HUES48 (cell line): Measurements from ENCODE around the gene RTN3.

Experiments
- H3K27ac ChIP-seq: one replicate; pipeline ENCODE4 v1.7.0; 2013; ENCODE audit warnings: low read depth, low read length, inconsistent platforms
- H3K27me3 ChIP-seq: 2 replicates; pipeline ENCODE4 v1.6.1; 2013; ENCODE audit warnings: mild to moderate bottlenecking, low read length; ENCODE audit not compliant: control insufficient read depth, insufficient read depth
- H3K36me3 ChIP-seq: 2 replicates; pipeline ENCODE4 v1.6.1; 2013; ENCODE audit warnings: low read length; ENCODE audit not compliant: control insufficient read depth, insufficient read depth
- H3K4me1 ChIP-seq: 2 replicates; pipeline ENCODE4 v1.6.1; 2013; ENCODE audit warnings: mild to moderate bottlenecking, low read length; ENCODE audit not compliant: control insufficient read depth, insufficient read depth
- H3K4me3 ChIP-seq: 2 replicates; pipeline ENCODE4 v1.5.1; 2013; ENCODE audit warnings: mild to moderate bottlenecking, low read depth, low read length
- H3K9ac ChIP-seq: 2 replicates; pipeline ENCODE4 v1.6.1; 2013; ENCODE audit warnings: mild to moderate bottlenecking, low read depth, low read length, moderate library complexity
- H3K9me3 ChIP-seq: 2 replicates; pipeline ENCODE4 v1.6.1; 2013; ENCODE audit warnings: low read length; ENCODE audit not compliant: control insufficient read depth, insufficient read depth

RTN3 gene

GRCh38 chr11:63802637-63803414, 121.5 kb downstream of the RTN3 start:
- H3K9me3 ChIP-seq = no peaks in the 10 kb centered on the region
- no peaks in the 10 kb centered on the region for H3K4me1 ChIP-seq
- H3K9ac ChIP-seq = no peak overlapping the region
- H3K27me3 ChIP-seq = no peaks in the 10 kb centered on the region
- no peak overlapping the region for H3K4me3 ChIP-seq
- peak overlapping the region; percentile 42 for H3K27ac ChIP-seq
- no peaks in the 10 kb centered on the region for H3K36me3 ChIP-seq

- no peaks in the 10 kb centered on the region for H3K4me1 ChIP-seq
- no peak overlapping the region for H3K9ac ChIP-seq
- H3K9me3 ChIP-seq = no peaks in the 10 kb centered on the region
- no peak overlapping the region for H3K27ac ChIP-seq
- H3K36me3 ChIP-seq = no peaks in the 10 kb centered on the region
- no peak overlapping the region for H3K4me3 ChIP-seq
- no peaks in the 10 kb centered on the region for H3K27me3 ChIP-seq
These were observed 123.0 kb downstream of the RTN3 start for GRCh38 chr11:63804259-63804658.

- no peak overlapping the region for H3K27ac ChIP-seq
- H3K4me3 ChIP-seq = no peak overlapping the region
- no peak overlapping the region for H3K9ac ChIP-seq
- no peaks in the 10 kb centered on the region for H3K36me3 ChIP-seq
- H3K9me3 ChIP-seq = no peaks in the 10 kb centered on the region
- H3K4me1 ChIP-seq = no peaks in the 10 kb centered on the region
- no peaks in the 10 kb centered on the region for H3K27me3 ChIP-seq
These were observed 124.6 kb downstream of the RTN3 start for GRCh38 chr11:63805844-63806415.
